NCI-H774 (cell line): ENCODE results near the gene PCDH9.
A peak's percentile ranks its signal among the peaks of the same experiment; 100 is the strongest.
"Not testable (repeated sequence)": the region's sequence is repeated elsewhere in the genome, so short reads cannot be mapped to it uniquely, and the experiment has no call there.

Experiments
- DNase-seq: peaks from one replicate; lab custom pipeline; 2025; lab: John Stamatoyannopoulos, UW

Gene PCDH9

GRCh38 chr13:66835040-66835628, 395.0 kb downstream of the PCDH9 start:
- peak; percentile 62 for DNase-seq

GRCh38 chr13:66830940-66831716, 399.0 kb downstream of the PCDH9 start:
- no peak for DNase-seq

GRCh38 chr13:66829803-66830202, 400.3 kb downstream of the PCDH9 start:
- no peak for DNase-seq

- no peak for DNase-seq
Measured at GRCh38 chr13:66826398-66826797, 403.7 kb downstream of the PCDH9 start.

GRCh38 chr13:66821551-66821950, 408.6 kb downstream of the PCDH9 start:
- no peak for DNase-seq

- DNase-seq, result no peak
Measured at GRCh38 chr13:66811455-66811854, 418.7 kb downstream of the PCDH9 start.

GRCh38 chr13:66809485-66809884, 420.7 kb downstream of the PCDH9 start:
- DNase-seq, result no peak

GRCh38 chr13:66807251-66807650, 422.9 kb downstream of the PCDH9 start:
- no peak for DNase-seq

GRCh38 chr13:66805657-66806056, 424.5 kb downstream of the PCDH9 start:
- no peak for DNase-seq

- no peak for DNase-seq
Measured at GRCh38 chr13:66803808-66804456, 426.2 kb downstream of the PCDH9 start.

- DNase-seq, result no peak
Measured at GRCh38 chr13:66803013-66803807, 426.9 kb downstream of the PCDH9 start.

- DNase-seq, result no peak
Measured at GRCh38 chr13:66795636-66796035, 434.5 kb downstream of the PCDH9 start.

GRCh38 chr13:66794340-66795031, 435.6 kb downstream of the PCDH9 start:
- DNase-seq, result no peak

GRCh38 chr13:66790861-66791260, 439.3 kb downstream of the PCDH9 start:
- DNase-seq, result no peak

- DNase-seq, result no peak
Measured at GRCh38 chr13:66781241-66781640, 448.9 kb downstream of the PCDH9 start.

- DNase-seq, result no peak
Measured at GRCh38 chr13:66780814-66781213, 449.3 kb downstream of the PCDH9 start.

- no peak for DNase-seq
Measured at GRCh38 chr13:66778461-66778860, 451.7 kb downstream of the PCDH9 start.

GRCh38 chr13:66775196-66775595, 454.9 kb downstream of the PCDH9 start:
- DNase-seq, result no peak

- no peak for DNase-seq
Measured at GRCh38 chr13:66774046-66774445, 456.1 kb downstream of the PCDH9 start.

GRCh38 chr13:66765559-66765958, 464.6 kb downstream of the PCDH9 start:
- DNase-seq, result no peak

GRCh38 chr13:66760678-66761077, 469.5 kb downstream of the PCDH9 start:
- DNase-seq, result not testable (repeated sequence)

- no peak for DNase-seq
Measured at GRCh38 chr13:66759919-66760318, 470.2 kb downstream of the PCDH9 start.
